ENCODE measurements around the gene OTUB2. TPM values are rescaled to one million over a fixed set of nuclear protein-coding genes. Genes with fewer than 3 reads are reported as not detected.

The OTUB2 gene
- polyA plus RNA-seq (2011; rRNA removed), result 1.1 and 1.2 TPM in 2 replicates
- polyA minus RNA-seq (2011; rRNA and poly(A)+ RNA removed), result 1.6 and 2.3 TPM in 2 replicates

GRCh38 chr14:94026173-94026888 is at the start of gene OTUB2:
OTUB2 (plus strand) TSS chr14:94026340; CDS start chr14:94026538, 198 bp downstream.
- peak; percentile 96 for DNase-seq (ENCODE audit: low read depth)
- Histone ChIP-seq H3K36me3 (ENCODE audit: control insufficient read depth, insufficient read depth, low read length) (no peaks in the 10 kb centered on the region), H3K27me3 (ENCODE audit: control insufficient read depth, insufficient read depth, low read length) (no peaks in the 10 kb centered on the region; the same call in 1 of the 2 replicates), H3K4me3 (ENCODE audit: low read depth, low read length) (peak within 1 kb of the TSS; percentile 74)
- POLR2A ChIA-PET, result interaction anchor here (0.6 to 1.0 kb wide), 3 partner anchors 10 to 115 kb away, joined by 3 read pairs; no protein-coding TSS in a partner anchor
- no peak for TF ChIP-seq CTCF (IDR thresholded peaks at IDR 0.05; ENCODE audit: insufficient read depth, low read depth, low read length)
- CTCF ChIA-PET, result interaction anchor here (0.7 to 1.6 kb wide), 7 partner anchors 10 to 154 kb away, joined by 3 to 10 read pairs (median 4); no protein-coding TSS in a partner anchor

GRCh38 chr14:93976477-93977057 is 49.6 kb upstream of the OTUB2 start, which contains the start of gene ASB2:
ASB2 (minus strand) TSS chr14:93976570; CDS start chr14:93964539, 12,031 bp downstream.
- DNase-seq (ENCODE audit: low read depth), result no peak
- Histone ChIP-seq H3K36me3 (ENCODE audit: control insufficient read depth, insufficient read depth, low read length) (no peaks in the 10 kb centered on the region), H3K27me3 (ENCODE audit: control insufficient read depth, insufficient read depth, low read length) (peaks cover 8% of the 10 kb centered on the region), H3K4me3 (ENCODE audit: low read depth, low read length) (no peak within 1 kb of the TSS)
- no peak for TF ChIP-seq CTCF (IDR thresholded peaks at IDR 0.05; ENCODE audit: insufficient read depth, low read depth, low read length)
- ChIA-PET POLR2A (no interaction called here), CTCF (interaction anchor here (0.7 to 1.3 kb wide), 2 partner anchors 24 to 37 kb away, joined by 4 read pairs; no protein-coding TSS in a partner anchor)

- no peak for TF ChIP-seq CTCF (IDR thresholded peaks at IDR 0.05; ENCODE audit: insufficient read depth, low read depth, low read length)
- no peak for DNase-seq (ENCODE audit: low read depth)
- POLR2A ChIA-PET, result no interaction called here
- no peaks in the 10 kb centered on the region for H3K36me3 ChIP-seq (ENCODE audit: control insufficient read depth, insufficient read depth, low read length)
- peaks cover 8% of the 10 kb centered on the region for H3K27me3 ChIP-seq (ENCODE audit: control insufficient read depth, insufficient read depth, low read length)
- H3K4me3 ChIP-seq (ENCODE audit: low read depth, low read length), result no peak overlapping the region
- CTCF ChIA-PET, result interaction anchor here (0.7 to 1.3 kb wide), 2 partner anchors 24 to 37 kb away, joined by 4 read pairs; no protein-coding TSS in a partner anchor
Measured at GRCh38 chr14:93977171-93977570, 49.0 kb upstream of the OTUB2 start.

- no peak for DNase-seq (ENCODE audit: low read depth)
- Histone ChIP-seq H3K27me3 (ENCODE audit: control insufficient read depth, insufficient read depth, low read length) (peaks cover 6% of the 10 kb centered on the region), H3K36me3 (ENCODE audit: control insufficient read depth, insufficient read depth, low read length) (no peaks in the 10 kb centered on the region), H3K4me3 (ENCODE audit: low read depth, low read length) (no peak overlapping the region)
- no peak for TF ChIP-seq CTCF (IDR thresholded peaks at IDR 0.05; ENCODE audit: insufficient read depth, low read depth, low read length)
- POLR2A ChIA-PET, result no interaction called here
- CTCF ChIA-PET, result interaction anchor here (0.6 to 2.0 kb wide), 2 partner anchors 37 to 38 kb away, joined by 4 to 6 read pairs; no protein-coding TSS in a partner anchor
Measured at GRCh38 chr14:93977790-93978581, 48.2 kb upstream of the OTUB2 start.

Data from BJ (cell line).